Smooth muscle cell (in vitro differentiated cells): ENCODE data around the gene NECTIN2. TPM values are rescaled to one million over a fixed set of nuclear protein-coding genes. Genes with fewer than 3 reads are reported as not detected.
"Not testable (repeated sequence)": the region's sequence is repeated elsewhere in the genome, so short reads cannot be mapped to it uniquely, and the experiment has no call there.

Experiments used
- DNase-seq: peaks from one replicate; lab custom pipeline; 2025; ENCODE audit not compliant: unreplicated experiment; lab: John Stamatoyannopoulos, UW
- H2AFZ ChIP-seq: fragments of 200-600 bp; sonication (generic); 2 replicates; pipeline ENCODE4 v1.6.0; 2016; ENCODE audit warnings: antibody characterized with exemption, low read depth, mild to moderate bottlenecking
- H3F3A ChIP-seq: fragments of 200-600 bp; sonication (generic); 2 replicates; pipeline ENCODE4 v1.6.0; 2017; ENCODE audit warnings: antibody characterized with exemption, low read depth
- H3K27ac ChIP-seq: fragments of 200-600 bp; sonication (generic); 2 replicates; pipeline ENCODE4 v1.5.1; 2016; ENCODE audit warnings: low read depth, mild to moderate bottlenecking
- H3K27me3 ChIP-seq: fragments of 200-600 bp; sonication (generic); 2 replicates; pipeline ENCODE4 v1.6.1; 2016; ENCODE audit warnings: low read depth, mild to moderate bottlenecking
- H3K36me3 ChIP-seq: fragments of 200-600 bp; sonication (generic); 2 replicates; pipeline ENCODE4 v1.5.1; 2016; ENCODE audit warnings: low read depth
- H3K4me1 ChIP-seq: fragments of 200-600 bp; sonication (generic); 2 replicates; pipeline ENCODE4 v1.5.1; 2016; ENCODE audit warnings: low read depth
- H3K4me2 ChIP-seq: fragments of 200-600 bp; sonication (generic); 2 replicates; pipeline ENCODE4 v1.6.0; 2016; ENCODE audit warnings: mild to moderate bottlenecking
- H3K4me3 ChIP-seq: fragments of 200-600 bp; sonication (generic); 2 replicates; pipeline ENCODE4 v1.5.1; 2016; ENCODE audit warnings: mild to moderate bottlenecking
- H3K79me2 ChIP-seq: fragments of 200-600 bp; sonication (generic); 2 replicates; pipeline ENCODE4 v1.6.0; 2016; ENCODE audit warnings: low read depth, mild to moderate bottlenecking
- H3K9ac ChIP-seq: fragments of 200-600 bp; sonication (generic); 2 replicates; pipeline ENCODE4 v1.6.0; 2016; ENCODE audit warnings: low read depth
- H3K9me3 ChIP-seq: fragments of 200-600 bp; sonication (generic); replicated peaks from 2 replicates; pipeline ENCODE4 v1.5.1; 2016; ENCODE audit warnings: low read depth
- H4K20me1 ChIP-seq: fragments of 200-600 bp; sonication (generic); 2 replicates; pipeline ENCODE4 v1.6.0; 2016; ENCODE audit warnings: low read depth
- WGBS: methylation state at CpG from one replicate; pipeline ENCODE4 v1.1.7; 2016; ENCODE audit warnings: low lambda C conversion rate; 5-methylcytosine and 5-hydroxymethylcytosine counted together
- polyA plus RNA-seq: library from polyadenylated mRNA; unstranded; fragments of >200 nt; fragmentation: Nextera tagmentation; extraction: Ambion mirVana; gene quantifications from 2 replicates; pipeline ENCODE4 v1.2.1, GENCODE V29; 2016
- total RNA-seq: library from RNA; depleted of rRNA; stranded (reverse); fragments of >200 nt; gene quantifications from 2 replicates; pipeline ENCODE4 v1.2.3, GENCODE V29; 2014
- TF ChIP-seq, protein P1 (sequence below): fragments of 200-600 bp; sonication (generic); IDR thresholded peaks from 2 replicates; pipeline ENCODE4 v1.5.1; 2017; ENCODE audit warnings: borderline replicate concordance, mild to moderate bottlenecking, antibody characterized with exemption; ENCODE audit not compliant: insufficient read depth, poor library complexity, severe bottlenecking

Gene NECTIN2
- total and polyA plus RNA-seq, 2 experiments from 2014 or later = 94.6 to 160 TPM

- Histone ChIP-seq H3K36me3 (no peaks in the 10 kb centered on the region), H4K20me1 (no peaks in the 10 kb centered on the region), H3K4me2 (peak overlapping the region; percentile 63), H3K4me3 (no peak overlapping the region), H3K79me2 (no peaks in the 10 kb centered on the region), H3K9me3 (no peaks in the 10 kb centered on the region), H3K4me1 (no peaks in the 10 kb centered on the region), H3K27ac (peak overlapping the region; percentile 44), H2AFZ (no peak overlapping the region), H3K27me3 (no peaks in the 10 kb centered on the region), H3F3A (peaks cover 3% of the 10 kb centered on the region), H3K9ac (no peak overlapping the region)
- peak; percentile 35 for DNase-seq
- 52% methylated on average over 8 of the region's 8 CpGs for WGBS
- TF ChIP-seq, protein P1, sequence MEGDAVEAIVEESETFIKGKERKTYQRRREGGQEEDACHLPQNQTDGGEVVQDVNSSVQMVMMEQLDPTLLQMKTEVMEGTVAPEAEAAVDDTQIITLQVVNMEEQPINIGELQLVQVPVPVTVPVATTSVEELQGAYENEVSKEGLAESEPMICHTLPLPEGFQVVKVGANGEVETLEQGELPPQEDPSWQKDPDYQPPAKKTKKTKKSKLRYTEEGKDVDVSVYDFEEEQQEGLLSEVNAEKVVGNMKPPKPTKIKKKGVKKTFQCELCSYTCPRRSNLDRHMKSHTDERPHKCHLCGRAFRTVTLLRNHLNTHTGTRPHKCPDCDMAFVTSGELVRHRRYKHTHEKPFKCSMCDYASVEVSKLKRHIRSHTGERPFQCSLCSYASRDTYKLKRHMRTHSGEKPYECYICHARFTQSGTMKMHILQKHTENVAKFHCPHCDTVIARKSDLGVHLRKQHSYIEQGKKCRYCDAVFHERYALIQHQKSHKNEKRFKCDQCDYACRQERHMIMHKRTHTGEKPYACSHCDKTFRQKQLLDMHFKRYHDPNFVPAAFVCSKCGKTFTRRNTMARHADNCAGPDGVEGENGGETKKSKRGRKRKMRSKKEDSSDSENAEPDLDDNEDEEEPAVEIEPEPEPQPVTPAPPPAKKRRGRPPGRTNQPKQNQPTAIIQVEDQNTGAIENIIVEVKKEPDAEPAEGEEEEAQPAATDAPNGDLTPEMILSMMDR = no peak
Observed at GRCh38 chr19:44925114-44925891, 79.2 kb downstream of the NECTIN2 start.

- not testable (repeated sequence) for H3K36me3 ChIP-seq, H3K27me3 ChIP-seq, DNase-seq, H3K4me1 ChIP-seq, H2AFZ ChIP-seq, H3K79me2 ChIP-seq, H4K20me1 ChIP-seq, H3K9ac ChIP-seq, H3K9me3 ChIP-seq, H3F3A ChIP-seq, H3K27ac ChIP-seq
- 65% methylated on average over 17 of the region's 19 CpGs for WGBS
- H3K4me3 ChIP-seq = peak overlapping the region; percentile 10
- peak overlapping the region; percentile 72 for H3K4me2 ChIP-seq
Observed at GRCh38 chr19:44926245-44927077, 80.4 kb downstream of the NECTIN2 start.

GRCh38 chr19:44927746-44928145 is 81.6 kb downstream of the NECTIN2 start:
- no peak overlapping the region for H3K9ac ChIP-seq
- H4K20me1 ChIP-seq = no peaks in the 10 kb centered on the region
- TF ChIP-seq, protein P1 = no peak
- no peaks in the 10 kb centered on the region for H3K9me3 ChIP-seq
- H3K4me3 ChIP-seq = no peak overlapping the region
- 81% methylated on average over 5 of the region's 5 CpGs for WGBS
- no peak for DNase-seq
- H3K27me3 ChIP-seq = no peaks in the 10 kb centered on the region
- no peaks in the 10 kb centered on the region for H3K79me2 ChIP-seq
- no peak overlapping the region for H2AFZ ChIP-seq
- no peak overlapping the region for H3K27ac ChIP-seq
- H3K4me1 ChIP-seq = no peaks in the 10 kb centered on the region
- H3K36me3 ChIP-seq = no peaks in the 10 kb centered on the region
- H3K4me2 ChIP-seq = no peak overlapping the region
- H3F3A ChIP-seq = peaks cover 3% of the 10 kb centered on the region

GRCh38 chr19:44930088-44930487 is 84.0 kb downstream of the NECTIN2 start:
- H3F3A ChIP-seq = peaks cover 1% of the 10 kb centered on the region
- 95% methylated on average over 7 of the region's 7 CpGs for WGBS
- no peaks in the 10 kb centered on the region for H3K27me3 ChIP-seq
- H3K36me3 ChIP-seq = no peaks in the 10 kb centered on the region
- no peaks in the 10 kb centered on the region for H3K79me2 ChIP-seq
- H2AFZ ChIP-seq = no peak overlapping the region
- no peak overlapping the region for H3K9ac ChIP-seq
- no peaks in the 10 kb centered on the region for H3K4me1 ChIP-seq
- no peaks in the 10 kb centered on the region for H4K20me1 ChIP-seq
- H3K4me3 ChIP-seq = no peak overlapping the region
- TF ChIP-seq, protein P1 = no peak
- no peaks in the 10 kb centered on the region for H3K9me3 ChIP-seq
- H3K27ac ChIP-seq = no peak overlapping the region
- no peak for DNase-seq
- H3K4me2 ChIP-seq = no peak overlapping the region
